Mesenchymal stem cell (in vitro differentiated cells and primary cell): ENCODE data around the gene GOLIM4.

ENCODE experiments used
- DNase-seq: peaks from one replicate; pipeline ENCODE4 v3.0.0-alpha.2; 2013
- H2AFZ ChIP-seq: one replicate; pipeline ENCODE4 v1.6.1; 2013; ENCODE audit warnings: low read depth, mild to moderate bottlenecking, control low read depth, inconsistent platforms, low read length, moderate library complexity
- H2AK5ac ChIP-seq: 2 replicates; pipeline ENCODE4 v1.6.1; 2013; ENCODE audit warnings: low read length, moderate library complexity, mild to moderate bottlenecking, inconsistent platforms; ENCODE audit not compliant: severe bottlenecking
- H2BK120ac ChIP-seq: one replicate; pipeline ENCODE4 v1.6.1; 2013; ENCODE audit warnings: low read depth, mild to moderate bottlenecking, inconsistent platforms, low read length, moderate library complexity
- H2BK12ac ChIP-seq, 2 experiments: one replicate each; pipeline ENCODE4 v1.6.1; 2013; ENCODE audit warnings: inconsistent platforms in 2 of 2, low read length in 2 of 2, mild to moderate bottlenecking in 2 of 2, moderate library complexity in 2 of 2, control low read depth in 1 of 2
- H2BK15ac ChIP-seq: one replicate; pipeline ENCODE4 v1.6.1; 2013; ENCODE audit warnings: mild to moderate bottlenecking, low read depth, inconsistent platforms; ENCODE audit not compliant: poor library complexity, severe bottlenecking
- H2BK5ac ChIP-seq: 2 replicates; pipeline ENCODE4 v1.6.1; 2013; ENCODE audit warnings: low read depth, mild to moderate bottlenecking, low read length, control low read depth, inconsistent platforms; ENCODE audit not compliant: poor library complexity, severe bottlenecking
- H3K14ac ChIP-seq, 2 experiments: one replicate each; pipeline ENCODE4 v1.6.1; 2013; ENCODE audit warnings: inconsistent platforms in 2 of 2, low read length in 2 of 2, control low read depth in 1 of 2, mild to moderate bottlenecking in 1 of 2, moderate library complexity in 1 of 2
- H3K18ac ChIP-seq, 2 experiments: one replicate each; pipeline ENCODE4 v1.6.1; 2013; ENCODE audit warnings: inconsistent platforms in 2 of 2, low read length in 2 of 2, control low read depth in 1 of 2, low read depth in 1 of 2, mild to moderate bottlenecking in 1 of 2
- H3K23ac ChIP-seq, 2 experiments: one replicate each; pipeline ENCODE4 v1.6.1; 2013; ENCODE audit warnings: inconsistent platforms in 2 of 2, low read length in 2 of 2, mild to moderate bottlenecking in 2 of 2, moderate library complexity in 2 of 2, control low read depth in 1 of 2
- H3K27ac ChIP-seq: 2 replicates; pipeline ENCODE4 v1.5.1; 2013; ENCODE audit warnings: mild to moderate bottlenecking, moderate library complexity, low read length, control low read depth, inconsistent platforms; ENCODE audit not compliant: poor library complexity, severe bottlenecking
- H3K27me3 ChIP-seq, 2 experiments: 2 replicates each; pipeline versions ENCODE4 v1.6.1 to v1.7.0; 2013; ENCODE audit warnings: low read length in 2 of 2, mild to moderate bottlenecking in 2 of 2, moderate library complexity in 2 of 2, control low read depth in 1 of 2, inconsistent platforms in 1 of 2; ENCODE audit not compliant: control insufficient read depth in 1 of 2, insufficient read depth in 1 of 2
- H3K36me3 ChIP-seq, 2 experiments: 2 replicates each; pipeline versions ENCODE4 v1.6.1 to v1.7.0; 2013; ENCODE audit warnings: low read length in 2 of 2, control low read depth in 1 of 2, inconsistent platforms in 1 of 2, low read depth in 1 of 2, mild to moderate bottlenecking in 1 of 2; ENCODE audit not compliant: insufficient read depth in 2 of 2, control insufficient read depth in 1 of 2
- H3K4ac ChIP-seq, 2 experiments: one replicate each; pipeline ENCODE4 v1.6.1; 2013; ENCODE audit warnings: inconsistent platforms in 2 of 2, low read length in 2 of 2, mild to moderate bottlenecking in 2 of 2, moderate library complexity in 2 of 2, control low read depth in 1 of 2, low read depth in 1 of 2
- H3K4me1 ChIP-seq: 2 replicates; pipeline ENCODE4 v1.6.1; 2013; ENCODE audit warnings: low read depth, low read length, control low read depth; ENCODE audit not compliant: control insufficient read depth, insufficient read depth
- H3K4me2 ChIP-seq: 2 replicates; pipeline ENCODE4 v1.6.1; 2013; ENCODE audit warnings: low read length, mild to moderate bottlenecking, inconsistent platforms; ENCODE audit not compliant: poor library complexity, severe bottlenecking
- H3K4me3 ChIP-seq, 2 experiments: 2 replicates each; pipeline versions ENCODE4 v1.5.1 to v1.7.0; 2013; ENCODE audit warnings: low read length in 2 of 2, mild to moderate bottlenecking in 2 of 2, control low read depth in 1 of 2, low read depth in 1 of 2; ENCODE audit not compliant: insufficient read depth in 1 of 2
- H3K79me1 ChIP-seq: replicated peaks from 2 replicates; pipeline ENCODE4 v1.6.1; 2013; ENCODE audit warnings: mild to moderate bottlenecking, control low read depth, low read length, inconsistent platforms; ENCODE audit not compliant: poor library complexity, severe bottlenecking
- H3K9ac ChIP-seq: 2 replicates; pipeline ENCODE4 v1.7.0; 2013; ENCODE audit warnings: mild to moderate bottlenecking, low read length, moderate library complexity
- H3K9me3 ChIP-seq: 2 replicates; pipeline ENCODE4 v1.7.0; 2013; ENCODE audit warnings: mild to moderate bottlenecking, low read length; ENCODE audit not compliant: control insufficient read depth
- H4K8ac ChIP-seq: one replicate; pipeline ENCODE4 v1.6.1; 2013; ENCODE audit warnings: inconsistent platforms, mild to moderate bottlenecking, low read length, moderate library complexity
- H4K91ac ChIP-seq: one replicate; pipeline ENCODE4 v1.6.1; 2013; ENCODE audit warnings: mild to moderate bottlenecking, low read length, inconsistent platforms
- WGBS: methylation state at CpG from one replicate; pipeline ENCODE4 v1.1.7; 2013; ENCODE audit warnings: mixed read lengths; 5-methylcytosine and 5-hydroxymethylcytosine counted together

GOLIM4 gene

DNA sequence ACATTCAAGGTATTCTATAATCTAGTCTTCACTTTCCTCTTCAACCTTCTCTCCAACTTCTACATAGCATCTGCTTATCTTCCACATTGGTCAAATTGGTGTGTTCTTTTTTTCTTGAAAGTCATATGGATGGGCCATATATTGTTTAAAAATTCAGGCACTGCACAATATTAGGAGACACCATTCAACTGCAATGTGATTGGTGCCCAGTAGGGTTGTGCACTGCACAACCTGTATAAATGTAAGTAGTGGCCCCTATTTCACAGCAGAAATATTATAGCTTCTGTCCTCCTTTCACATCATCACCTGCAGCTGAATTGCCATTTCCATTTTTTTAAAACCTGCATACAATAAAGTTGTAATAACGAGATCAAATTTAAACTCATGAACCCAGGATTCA lies 18.1 kb upstream of the GOLIM4 start:
- Histone ChIP-seq H4K8ac (no peak overlapping the region), H3K9me3 (no peaks in the 10 kb centered on the region), H2BK15ac (no peak overlapping the region), H3K23ac (no peak overlapping the region), H3K14ac (no peak overlapping the region), H4K91ac (no peak overlapping the region), H2BK120ac (no peak overlapping the region), H3K4me1 (no peaks in the 10 kb centered on the region), H2AFZ (no peak overlapping the region), H3K4me2 (no peak overlapping the region), H3K79me1 (no peaks in the 10 kb centered on the region), H3K4me3 (no peak overlapping the region), H3K18ac (no peak overlapping the region), H2BK5ac (no peak overlapping the region), H2BK12ac (no peak overlapping the region), H3K9ac (no peak overlapping the region), H2AK5ac (no peak overlapping the region), H3K36me3 (no peaks in the 10 kb centered on the region), H3K4ac (no peak overlapping the region), H3K27me3 (no peaks in the 10 kb centered on the region), H3K27ac (no peak overlapping the region)
- no peak for DNase-seq
- 92% methylated on average over 1 of the region's 1 CpG for WGBS

DNA sequence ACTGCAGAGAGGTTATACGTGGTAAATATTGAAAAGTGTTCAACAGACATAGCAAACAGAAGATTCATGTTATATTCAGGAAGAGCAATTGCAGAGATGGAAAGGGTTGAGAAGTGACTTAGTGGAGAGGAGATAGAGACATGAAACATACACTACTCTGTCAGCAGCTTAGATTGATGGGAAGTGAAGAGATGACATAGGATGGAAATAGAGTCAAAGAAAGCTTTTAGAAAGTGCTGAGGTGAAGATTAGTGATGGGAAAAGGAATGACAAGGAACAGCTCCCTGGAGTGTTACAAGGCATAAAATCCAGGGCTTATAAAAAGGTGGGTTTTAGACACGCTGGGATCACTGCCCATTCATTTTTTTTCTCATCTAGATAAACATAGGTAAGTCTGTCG lies 17.2 kb upstream of the GOLIM4 start:
- H3K4me3 ChIP-seq = no peak overlapping the region
- no peak overlapping the region for H3K27ac ChIP-seq
- H2BK5ac ChIP-seq = no peak overlapping the region
- H3K9ac ChIP-seq = no peak overlapping the region
- H4K91ac ChIP-seq = no peak overlapping the region
- no peak overlapping the region for H2BK120ac ChIP-seq
- H3K4me1 ChIP-seq = no peaks in the 10 kb centered on the region
- H3K14ac ChIP-seq = no peak overlapping the region
- no peak overlapping the region for H2AK5ac ChIP-seq
- no peaks in the 10 kb centered on the region for H3K79me1 ChIP-seq
- H3K36me3 ChIP-seq = no peaks in the 10 kb centered on the region
- H3K23ac ChIP-seq = no peak overlapping the region
- H2BK12ac ChIP-seq = no peak overlapping the region
- H2BK15ac ChIP-seq = no peak overlapping the region
- no peak for DNase-seq
- H2AFZ ChIP-seq = no peak overlapping the region
- no peaks in the 10 kb centered on the region for H3K9me3 ChIP-seq
- 79% methylated on average over 1 of the region's 3 CpGs for WGBS
- H4K8ac ChIP-seq = no peak overlapping the region
- H3K27me3 ChIP-seq = no peaks in the 10 kb centered on the region
- no peak overlapping the region for H3K4me2 ChIP-seq
- H3K4ac ChIP-seq = no peak overlapping the region
- H3K18ac ChIP-seq = no peak overlapping the region

DNA sequence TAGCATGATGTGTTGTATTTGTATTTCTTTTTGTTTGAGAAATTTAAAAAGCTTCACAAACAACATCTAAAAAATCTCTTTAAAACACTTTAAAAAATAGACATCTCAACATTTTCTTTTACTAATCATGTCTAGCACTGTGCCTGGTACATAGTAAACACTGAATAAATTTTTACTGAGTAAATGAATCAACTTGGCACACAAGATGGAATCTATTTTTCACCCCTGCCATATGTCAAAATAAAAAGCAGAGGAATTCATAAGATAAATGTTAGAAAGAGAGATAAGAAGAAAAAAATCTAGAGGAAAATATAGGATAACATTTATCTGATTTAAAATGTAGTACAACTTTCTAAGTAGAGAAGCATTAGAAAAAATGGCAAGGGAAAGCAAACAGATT lies 8.6 kb upstream of the GOLIM4 start:
- Histone ChIP-seq H3K9me3 (no peaks in the 10 kb centered on the region), H3K27me3 (no peaks in the 10 kb centered on the region), H2AFZ (no peak overlapping the region), H4K8ac (no peak overlapping the region), H3K4ac (no peak overlapping the region), H3K14ac (no peak overlapping the region), H3K18ac (no peak overlapping the region), H3K27ac (no peak overlapping the region), H3K4me2 (no peak overlapping the region), H3K4me3 (no peak overlapping the region), H3K23ac (no peak overlapping the region), H2BK5ac (no peak overlapping the region), H3K79me1 (no peaks in the 10 kb centered on the region), H2BK12ac (no peak overlapping the region), H2AK5ac (no peak overlapping the region), H2BK15ac (no peak overlapping the region), H3K4me1 (no peaks in the 10 kb centered on the region), H3K9ac (no peak overlapping the region), H4K91ac (no peak overlapping the region), H2BK120ac (no peak overlapping the region), H3K36me3 (no peaks in the 10 kb centered on the region)
- DNase-seq = no peak

DNA sequence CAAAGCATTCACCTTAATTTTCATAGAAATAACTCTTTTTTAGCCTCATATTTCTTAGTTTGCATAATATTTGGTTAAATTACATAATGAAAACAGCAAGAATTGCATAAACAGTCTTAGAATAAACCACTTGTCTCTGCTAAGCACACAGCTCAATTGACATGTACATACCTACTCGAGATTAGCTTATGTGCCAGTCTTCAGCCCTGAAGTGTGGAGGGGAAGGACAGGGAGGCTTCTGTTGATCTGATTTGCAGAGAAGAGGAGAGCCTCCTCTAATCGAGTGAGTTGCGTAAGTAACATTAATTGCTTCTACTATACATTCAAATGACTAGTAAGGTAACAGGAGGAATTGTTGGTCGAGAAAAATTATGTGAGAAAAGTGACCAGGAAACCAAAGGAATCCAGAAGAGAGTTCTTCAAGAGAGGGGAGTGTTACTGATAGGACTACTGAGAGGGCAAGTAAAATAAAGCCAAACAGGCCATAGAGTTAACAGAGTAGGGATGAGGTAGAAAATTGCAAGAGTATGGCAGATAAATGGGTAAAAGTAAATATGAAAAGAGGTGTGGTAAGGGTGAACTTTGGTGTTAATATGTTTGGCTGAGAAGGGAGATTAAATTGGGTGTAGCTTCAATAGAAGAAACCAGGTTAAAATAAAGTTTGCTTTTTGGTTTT lies 7.1 kb upstream of the GOLIM4 start:
- Histone ChIP-seq H3K27ac (no peak overlapping the region), H3K27me3 (no peaks in the 10 kb centered on the region), H3K9ac (no peak overlapping the region), H2BK5ac (no peak overlapping the region), H3K4me2 (no peak overlapping the region), H4K8ac (no peak overlapping the region), H3K4ac (no peak overlapping the region), H3K23ac (no peak overlapping the region), H3K36me3 (no peaks in the 10 kb centered on the region), H2BK12ac (no peak overlapping the region), H3K4me3 (no peak overlapping the region), H3K79me1 (no peaks in the 10 kb centered on the region), H2BK15ac (no peak overlapping the region), H3K9me3 (no peaks in the 10 kb centered on the region), H3K4me1 (no peaks in the 10 kb centered on the region), H3K18ac (no peak overlapping the region), H4K91ac (no peak overlapping the region), H2AFZ (no peak overlapping the region), H3K14ac (no peak overlapping the region), H2BK120ac (no peak overlapping the region), H2AK5ac (no peak overlapping the region)
- no peak for DNase-seq
- WGBS = 90% methylated on average over 2 of the region's 4 CpGs
